ENCODE data around the gene PHKA2.
A peak's percentile ranks its signal among the peaks of the same experiment; 100 is the strongest.

DNA sequence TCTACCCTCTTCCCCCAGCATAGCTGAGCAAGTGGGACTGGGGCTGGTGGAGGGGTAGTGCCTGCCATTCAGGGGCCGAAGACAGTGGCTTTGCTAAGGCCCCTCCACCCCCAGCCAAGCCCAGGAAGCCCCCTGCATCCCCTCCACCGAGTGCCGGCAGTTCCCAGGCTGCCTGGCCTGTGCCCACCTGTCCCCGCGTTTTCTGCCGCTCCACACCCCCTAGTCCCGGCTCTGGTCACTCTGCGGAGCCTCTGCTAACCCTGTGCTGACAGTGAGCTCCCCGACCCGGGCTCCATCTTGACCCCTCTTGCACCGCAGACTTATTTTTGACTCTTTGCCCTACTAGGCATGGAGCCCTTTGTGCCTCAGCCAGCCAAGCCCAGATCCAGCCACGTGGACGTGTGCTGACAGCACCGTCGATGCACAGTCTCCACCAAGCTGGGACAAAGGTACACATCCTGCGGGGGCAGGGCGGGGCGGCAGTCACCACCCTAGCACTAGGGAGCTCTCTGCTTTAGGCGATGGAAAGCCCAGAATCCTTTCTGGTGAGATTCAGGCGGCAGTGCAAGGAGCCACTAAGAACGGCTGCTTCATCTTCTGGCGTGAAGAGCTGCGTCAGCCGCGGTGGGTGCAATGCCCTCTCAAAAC is 96.6 kb downstream of the PHKA2 start:
- TF ChIP-seq, protein P1, sequence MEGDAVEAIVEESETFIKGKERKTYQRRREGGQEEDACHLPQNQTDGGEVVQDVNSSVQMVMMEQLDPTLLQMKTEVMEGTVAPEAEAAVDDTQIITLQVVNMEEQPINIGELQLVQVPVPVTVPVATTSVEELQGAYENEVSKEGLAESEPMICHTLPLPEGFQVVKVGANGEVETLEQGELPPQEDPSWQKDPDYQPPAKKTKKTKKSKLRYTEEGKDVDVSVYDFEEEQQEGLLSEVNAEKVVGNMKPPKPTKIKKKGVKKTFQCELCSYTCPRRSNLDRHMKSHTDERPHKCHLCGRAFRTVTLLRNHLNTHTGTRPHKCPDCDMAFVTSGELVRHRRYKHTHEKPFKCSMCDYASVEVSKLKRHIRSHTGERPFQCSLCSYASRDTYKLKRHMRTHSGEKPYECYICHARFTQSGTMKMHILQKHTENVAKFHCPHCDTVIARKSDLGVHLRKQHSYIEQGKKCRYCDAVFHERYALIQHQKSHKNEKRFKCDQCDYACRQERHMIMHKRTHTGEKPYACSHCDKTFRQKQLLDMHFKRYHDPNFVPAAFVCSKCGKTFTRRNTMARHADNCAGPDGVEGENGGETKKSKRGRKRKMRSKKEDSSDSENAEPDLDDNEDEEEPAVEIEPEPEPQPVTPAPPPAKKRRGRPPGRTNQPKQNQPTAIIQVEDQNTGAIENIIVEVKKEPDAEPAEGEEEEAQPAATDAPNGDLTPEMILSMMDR (IDR thresholded peaks at IDR 0.05; ENCODE audit: low read depth, low read length, missing input control): no peak
- TF ChIP-seq REST (IDR thresholded peaks at IDR 0.05): peak; percentile 22
- TF ChIP-seq, protein P2, sequence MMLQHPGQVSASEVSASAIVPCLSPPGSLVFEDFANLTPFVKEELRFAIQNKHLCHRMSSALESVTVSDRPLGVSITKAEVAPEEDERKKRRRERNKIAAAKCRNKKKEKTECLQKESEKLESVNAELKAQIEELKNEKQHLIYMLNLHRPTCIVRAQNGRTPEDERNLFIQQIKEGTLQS (IDR thresholded peaks at IDR 0.05): no peak
- peak; percentile 28 to 52 for TF ChIP-seq RAD21 (IDR thresholded peaks at IDR 0.05)
- TF ChIP-seq GABPA (IDR thresholded peaks at IDR 0.05 in 1 of 2, conservative IDR thresholded peaks at IDR 0.05 in 1 of 2): peak in 1 of 2 donors; percentile 35
- no peak for TF ChIP-seq TAF1 (conservative IDR thresholded peaks at IDR 0.05)
- TF ChIP-seq MAX (IDR thresholded peaks at IDR 0.05): peak; percentile 41
- peak; percentile 88 to 91 for TF ChIP-seq RXRA (IDR thresholded peaks at IDR 0.05)
- TF ChIP-seq FOXA1 (IDR thresholded peaks at IDR 0.05): peak; percentile 48
- TF ChIP-seq ZBTB33 (IDR thresholded peaks at IDR 0.05): peak; percentile 21

Data from liver (tissue), 3 donors.